GM10248 (cell line): Measurements from ENCODE around the gene RALGPS1.

Experiments used
- CTCF ChIA-PET: fragments of 300-600 bp; sonication (Branson Sonifier 250); formaldehyde crosslinking; extraction: SDS; loops from one replicate; lab custom pipeline; 2021; ENCODE audit warnings: antibody characterized with exemption; lab: Yijun Ruan, JAX
- POLR2A ChIA-PET: fragments of 350-650 bp; sonication (Branson Sonifier 250); formaldehyde crosslinking; extraction: SDS; loops from one replicate; lab custom pipeline; 2020; ENCODE audit warnings: antibody characterized with exemption; lab: Yijun Ruan, JAX
- DNase-seq: peaks from one replicate; pipeline ENCODE4 v3.0.0; 2012; ENCODE audit errors: extremely low spot score
- CTCF ChIP-seq: IDR thresholded peaks from 2 replicates; pipeline ENCODE4 v1.5.1; 2012; ENCODE audit warnings: mild to moderate bottlenecking, low read depth; ENCODE audit errors: extremely low read depth, missing control alignments, control extremely low read depth

The RALGPS1 gene

DNA sequence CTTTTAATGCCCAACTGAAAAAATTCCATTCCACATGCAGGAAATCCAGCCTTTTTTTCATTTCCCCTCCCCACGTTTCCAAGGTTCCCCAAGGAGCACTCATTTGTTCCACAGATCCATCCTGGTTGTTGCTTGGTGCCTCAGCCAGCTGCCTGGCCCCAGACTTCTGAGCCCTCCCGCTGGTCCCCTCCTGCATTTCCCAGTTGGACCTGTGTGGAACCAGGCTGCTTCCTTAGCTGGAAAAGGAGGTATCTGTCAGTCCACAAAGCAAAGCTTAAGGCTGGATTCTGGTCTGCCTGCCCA is 163.0 kb downstream of the RALGPS1 start:
- no peak for TF ChIP-seq CTCF
- POLR2A ChIA-PET, result no interaction called here
- no peak for DNase-seq
- CTCF ChIA-PET, result interaction anchor here (1.1 to 1.5 kb wide), 2 partner anchors 9 to 20 kb away, joined by 3 to 4 read pairs; no protein-coding TSS in a partner anchor

DNA sequence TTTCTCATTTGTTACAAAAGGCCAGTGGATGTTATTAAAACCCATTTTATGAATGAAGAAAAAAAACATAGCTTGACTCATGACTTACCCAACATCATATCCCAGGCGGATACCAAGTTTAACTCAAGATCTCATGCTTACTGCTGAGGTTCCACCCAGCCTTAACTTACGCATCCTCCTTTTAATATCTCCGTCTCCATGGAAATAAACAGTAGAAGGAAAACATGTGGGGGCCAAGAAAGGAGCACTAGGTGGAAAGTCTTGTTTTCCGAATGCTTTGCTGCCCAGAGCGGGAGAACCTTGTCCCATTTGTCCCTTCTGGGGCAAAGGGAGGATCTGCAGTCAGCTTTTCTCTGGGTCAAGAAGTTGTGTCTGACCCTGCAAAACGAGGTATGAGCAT is 163.8 kb downstream of the RALGPS1 start:
- no peak for DNase-seq
- CTCF ChIA-PET, result interaction anchor here (1.1 to 1.5 kb wide), 2 partner anchors 9 to 21 kb away, joined by 3 to 4 read pairs; no protein-coding TSS in a partner anchor
- POLR2A ChIA-PET, result no interaction called here
- no peak for TF ChIP-seq CTCF

DNA sequence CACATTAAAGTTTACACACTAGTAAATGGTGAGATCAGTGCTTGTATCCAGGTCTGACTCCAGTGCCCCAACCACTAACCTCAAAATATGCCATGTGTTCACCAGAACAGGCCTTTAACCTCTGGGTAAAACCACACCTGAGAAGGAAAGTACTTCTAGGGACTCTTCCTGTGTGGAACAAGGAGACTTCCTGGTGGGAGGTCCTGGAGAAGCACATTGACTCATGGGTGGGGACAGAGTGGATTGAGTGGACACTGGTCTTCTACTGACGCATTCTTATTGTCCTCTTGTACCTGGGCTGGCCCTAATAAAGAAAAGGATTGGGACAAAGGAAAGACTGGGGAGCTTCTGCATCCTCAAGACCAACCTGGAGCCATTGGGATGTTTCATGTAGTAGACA is 164.4 kb downstream of the RALGPS1 start:
- CTCF ChIA-PET, result interaction anchor here (0.8 kb wide), 1 partner anchor 10 kb away, joined by 3 read pairs; no protein-coding TSS in a partner anchor

GRCh38 chr9:127079446-127080140 is 165.0 kb downstream of the RALGPS1 start:
- DNase-seq, result no peak
- CTCF ChIA-PET, result interaction anchor here (0.8 to 1.0 kb wide), 2 partner anchors 10 to 20 kb away, joined by 3 read pairs; no protein-coding TSS in a partner anchor
- TF ChIP-seq CTCF, result no peak
- POLR2A ChIA-PET, result no interaction called here

More for the DNA sequence above, 164.4 kb downstream of the RALGPS1 start:
- POLR2A ChIA-PET, result no interaction called here
- DNase-seq, result no peak
- no peak for TF ChIP-seq CTCF

DNA sequence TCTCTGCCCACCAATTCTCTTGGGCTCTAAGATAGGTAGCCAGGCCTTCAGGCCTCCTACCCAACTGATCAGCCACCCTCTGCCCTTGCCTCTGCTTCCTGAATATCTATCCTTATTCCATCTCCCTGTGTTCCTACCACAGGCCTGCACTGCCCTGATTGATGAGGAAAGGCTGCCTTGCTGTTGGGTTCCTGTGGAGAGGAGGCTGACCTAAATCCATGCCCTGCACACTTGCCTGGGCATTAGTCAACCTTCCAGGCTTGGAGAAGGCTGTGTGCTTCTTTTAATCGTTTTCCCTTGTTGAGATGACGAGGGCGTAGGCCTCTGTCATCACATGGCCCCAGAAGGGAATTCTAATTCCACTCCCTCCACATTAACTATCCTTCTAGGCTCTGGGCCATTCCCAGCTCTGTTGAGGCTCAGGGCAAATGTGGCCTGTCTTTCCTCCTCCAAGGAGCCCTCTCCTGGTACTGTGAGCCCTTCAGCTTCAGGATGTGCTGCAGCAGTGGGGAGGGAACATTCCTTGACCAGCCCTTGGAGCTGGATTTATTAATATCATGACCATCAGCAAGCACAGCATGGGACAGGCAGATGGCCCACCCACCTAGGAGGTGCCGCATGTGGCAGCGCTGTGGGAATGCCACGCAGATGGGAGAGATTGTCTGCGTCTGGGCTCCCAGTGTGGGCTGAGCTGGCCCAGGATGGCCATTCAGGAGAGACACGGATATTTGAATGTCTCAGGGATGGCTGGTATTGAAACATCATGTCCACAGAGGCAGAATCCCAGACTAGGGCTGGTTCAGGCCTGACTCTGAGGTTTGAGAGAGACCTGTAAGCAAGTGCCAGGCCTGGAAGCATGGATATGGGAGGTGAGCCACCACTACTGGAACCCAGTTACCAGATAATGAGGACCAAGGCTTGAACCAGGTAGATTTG is 166.9 kb downstream of the RALGPS1 start:
- ChIA-PET POLR2A (no interaction called here), CTCF (no interaction called here)
- TF ChIP-seq CTCF, result no peak
- DNase-seq, result no peak

- no peak for TF ChIP-seq CTCF
- POLR2A ChIA-PET, result no interaction called here
- CTCF ChIA-PET, result interaction anchor here (0.8 kb wide), 1 partner anchor 17 kb away, joined by 3 read pairs; no protein-coding TSS in a partner anchor
- DNase-seq, result no peak
Measured at GRCh38 chr9:127083138-127083980, 168.8 kb downstream of the RALGPS1 start.
